NCI-H1694 (cell line): ENCODE results near the gene IL12RB1.
"Not testable (repeated sequence)": the region's sequence is repeated elsewhere in the genome, so short reads cannot be mapped to it uniquely, and the experiment has no call there.

ENCODE experiments used
- DNase-seq: peaks from one replicate; lab custom pipeline; 2025; lab: John Stamatoyannopoulos, UW

IL12RB1 gene

GRCh38 chr19:18089096-18089541, 2.4 kb upstream of the IL12RB1 start:
- not testable (repeated sequence) for DNase-seq

- no peak for DNase-seq
Observed at GRCh38 chr19:18085702-18086457, 854 bp downstream of the IL12RB1 start.

DNA sequence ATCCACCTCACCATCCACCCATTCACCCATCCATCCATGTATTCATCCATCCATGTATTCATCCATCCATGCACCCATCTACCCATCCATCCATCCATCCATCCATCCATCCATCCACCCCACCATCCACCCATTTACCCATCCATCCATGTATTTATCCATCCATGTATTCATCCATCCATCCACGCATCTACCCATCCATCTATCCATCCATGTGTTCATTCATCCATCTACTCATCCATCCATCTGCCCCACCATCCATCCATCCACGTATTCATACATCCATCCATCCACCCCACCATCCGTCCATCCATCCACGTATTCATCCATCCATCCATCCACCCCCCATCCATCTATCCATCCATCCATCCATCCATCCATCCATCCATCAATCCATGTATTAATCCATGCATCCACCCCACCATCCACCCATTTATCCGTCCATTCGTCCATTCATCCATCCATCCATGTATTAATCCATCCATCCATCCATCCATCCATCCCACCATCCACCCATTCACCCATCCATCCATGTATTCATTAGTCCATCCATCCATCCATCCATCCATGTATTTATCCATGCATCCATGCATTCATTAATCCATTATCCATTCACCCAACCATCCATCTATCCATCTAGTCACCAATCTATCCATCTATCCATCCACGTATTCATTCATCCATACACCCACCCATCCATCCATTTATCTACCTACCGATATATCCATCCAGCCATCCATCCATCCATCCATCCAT, 2.6 kb downstream of the IL12RB1 start:
- DNase-seq, result no peak

DNA sequence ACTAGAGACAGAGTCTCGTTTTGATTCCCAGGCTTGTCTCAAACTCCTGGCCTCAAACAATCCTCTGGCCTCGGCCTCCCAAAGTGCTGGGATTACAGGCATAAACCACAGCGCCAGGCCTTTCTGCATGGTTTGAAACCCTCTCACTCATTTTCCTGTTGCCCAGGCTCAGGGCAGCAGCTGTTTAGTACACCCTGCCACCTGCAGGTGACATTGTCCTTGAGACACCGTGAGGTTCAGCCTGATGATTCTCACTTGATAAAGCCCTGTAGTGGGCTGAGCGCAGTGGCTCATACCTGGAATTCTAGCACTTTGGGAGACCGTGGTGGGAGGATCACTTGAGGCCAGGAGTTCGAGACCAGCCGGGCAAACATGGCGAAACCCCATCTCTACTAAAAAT, 12.5 kb downstream of the IL12RB1 start:
- DNase-seq, result no peak

DNA sequence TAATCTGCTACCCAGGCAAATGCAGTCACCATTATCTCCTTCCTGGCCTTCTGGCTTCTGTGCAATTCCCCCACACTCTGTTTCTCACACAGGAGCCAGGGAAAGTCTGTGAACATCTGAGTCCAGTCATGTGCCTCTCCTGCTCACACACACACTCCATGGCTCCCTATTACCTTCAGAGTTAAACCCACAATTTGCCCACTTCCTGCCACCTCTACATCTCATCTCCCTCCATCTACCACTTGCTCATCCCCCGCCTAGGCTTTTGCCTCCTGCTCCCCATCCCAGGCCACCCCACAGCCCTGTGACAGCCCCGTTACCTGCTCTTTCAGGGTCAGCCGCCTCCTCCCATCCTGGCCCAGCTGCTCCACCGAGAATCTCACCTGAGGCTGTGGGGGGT, 13.5 kb downstream of the IL12RB1 start:
- DNase-seq, result no peak

GRCh38 chr19:18072335-18072734, 14.4 kb downstream of the IL12RB1 start:
- no peak for DNase-seq

DNA sequence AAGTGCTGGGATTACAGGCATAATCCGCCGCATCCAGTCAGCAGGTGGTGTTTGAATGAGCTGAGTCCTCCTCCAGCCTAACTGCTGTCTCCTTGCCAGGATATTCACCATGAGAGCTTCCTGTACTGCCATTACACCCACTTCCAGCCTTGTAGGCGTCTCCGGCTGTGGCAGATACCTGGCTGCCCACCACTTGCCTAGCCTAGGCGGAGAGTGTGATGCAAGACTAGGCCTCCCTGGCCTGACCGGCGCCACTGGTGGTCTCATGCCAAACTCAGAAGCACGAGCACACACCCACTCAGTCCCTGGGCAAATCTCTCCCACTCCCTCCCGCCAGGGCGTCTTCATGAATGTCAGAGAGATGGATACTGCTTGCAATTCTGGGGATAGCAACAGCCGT, 16.6 kb downstream of the IL12RB1 start:
- no peak for DNase-seq

GRCh38 chr19:18069383-18069782, 17.4 kb downstream of the IL12RB1 start:
- no peak for DNase-seq

- no peak for DNase-seq
Observed at GRCh38 chr19:18068395-18068794, 18.3 kb downstream of the IL12RB1 start.

GRCh38 chr19:18065173-18065495, 21.6 kb downstream of the IL12RB1 start:
- DNase-seq, result no peak

- peak; percentile 33 for DNase-seq
Observed at GRCh38 chr19:18063463-18063862, 23.3 kb downstream of the IL12RB1 start.

DNA sequence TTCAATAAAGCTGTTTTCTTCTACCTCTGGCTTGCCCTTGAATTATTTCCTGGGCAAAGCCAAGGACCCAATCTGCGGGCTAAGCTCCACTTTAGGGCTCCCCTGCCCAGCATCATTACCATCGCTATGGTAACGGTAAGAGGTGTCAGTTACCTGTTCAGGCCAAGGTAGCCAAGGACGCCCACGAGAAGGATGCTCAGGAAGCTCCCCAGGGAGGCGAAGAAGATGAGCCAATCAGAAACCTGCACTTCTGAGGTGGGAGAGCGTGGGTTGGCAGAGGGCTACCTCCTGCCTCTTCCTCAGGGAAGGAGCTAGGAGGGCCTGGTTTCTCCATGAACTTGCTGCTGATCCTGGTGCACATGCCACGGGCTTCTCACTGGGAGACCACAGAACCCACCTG, 24.7 kb downstream of the IL12RB1 start:
- no peak for DNase-seq

DNA sequence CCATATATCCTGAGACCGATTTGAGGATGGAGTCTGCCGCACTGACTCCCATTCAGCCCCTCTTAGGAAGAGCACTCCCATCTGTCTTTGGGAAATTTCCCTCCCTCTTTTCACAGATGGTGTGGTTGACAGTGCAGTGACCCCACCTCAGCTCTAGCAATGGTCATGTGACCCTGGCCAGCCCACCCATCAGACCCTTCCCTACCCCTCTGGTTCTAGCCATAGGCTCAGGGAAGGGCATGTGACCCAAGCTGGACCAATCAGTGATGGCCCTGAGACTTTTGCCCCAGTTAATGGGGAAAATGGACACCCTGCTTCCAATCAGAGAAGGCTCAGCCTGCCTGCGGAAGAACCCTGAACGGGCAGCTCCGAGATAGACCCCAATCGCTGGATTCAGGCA, 26.3 kb downstream of the IL12RB1 start:
- DNase-seq, result peak; percentile 15

GRCh38 chr19:18059902-18060301, 26.8 kb downstream of the IL12RB1 start:
- DNase-seq, result no peak

GRCh38 chr19:18059297-18059696, 27.4 kb downstream of the IL12RB1 start:
- no peak for DNase-seq

GRCh38 chr19:18058208-18059009, 28.3 kb downstream of the IL12RB1 start:
- peak; percentile 50 for DNase-seq

GRCh38 chr19:18057557-18057956, 29.2 kb downstream of the IL12RB1 start:
- no peak for DNase-seq

- no peak for DNase-seq
Observed at GRCh38 chr19:18055967-18056366, 30.8 kb downstream of the IL12RB1 start.

- no peak for DNase-seq
Observed at GRCh38 chr19:18053576-18054219, 33.0 kb downstream of the IL12RB1 start.

DNA sequence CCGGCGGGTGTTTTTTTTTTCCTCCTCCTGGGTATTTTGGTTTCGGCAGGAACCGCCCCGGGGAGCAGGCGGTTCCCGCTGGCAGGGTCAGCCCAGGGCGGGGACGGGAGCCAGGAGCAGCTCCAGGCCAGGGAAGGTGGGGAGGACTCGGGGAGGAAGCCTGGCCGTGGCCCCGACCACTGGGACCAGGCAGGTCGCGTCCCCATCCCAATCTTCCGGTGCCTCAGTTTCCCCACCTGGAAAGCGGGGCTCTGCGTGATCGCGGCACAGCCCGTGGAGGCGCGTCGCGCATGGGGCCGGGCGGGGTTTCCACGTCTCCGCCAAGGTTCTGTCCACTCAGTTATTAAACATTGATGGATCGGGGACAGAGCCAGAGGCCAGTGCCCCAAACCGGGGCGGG, 34.8 kb downstream of the IL12RB1 start:
- DNase-seq, result no peak

DNA sequence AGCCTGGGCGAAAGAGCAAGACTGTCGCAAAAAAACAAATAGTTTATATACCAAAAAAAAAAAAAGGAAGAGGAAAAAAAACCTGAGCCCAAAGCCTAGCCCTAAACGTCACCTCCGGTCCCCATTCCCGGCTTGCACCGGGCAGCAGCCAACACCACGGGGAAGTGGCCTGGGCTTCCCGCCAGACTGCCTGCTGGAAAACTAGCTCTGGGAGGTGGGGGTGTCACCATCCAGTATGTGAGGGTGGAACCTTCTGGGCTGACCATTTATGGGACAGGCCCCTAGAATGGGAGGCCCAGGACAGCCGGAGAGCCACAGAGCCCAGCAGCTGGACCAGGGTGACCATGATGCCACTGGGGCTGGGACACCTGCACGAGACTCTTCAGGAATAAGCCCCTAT, 37.3 kb downstream of the IL12RB1 start:
- DNase-seq, result no peak

- peak; percentile 38 for DNase-seq
Observed at GRCh38 chr19:18046059-18046718, 40.5 kb downstream of the IL12RB1 start.
